Thoracic aorta (tissue), 2 donors: Measurements from ENCODE around the gene EIPR1. TPM values are rescaled to one million over a fixed set of nuclear protein-coding genes. Genes with fewer than 3 reads are reported as not detected.

Source experiments
- ATAC-seq: fragments of 150-250 bp; one replicate; pipeline ENCODE4 v1.8.0; 2017; ENCODE audit warnings: low read depth; ENCODE audit not compliant: insufficient number of reproducible peaks, low FRiP score
- DNase-seq: peaks from one replicate; pipeline ENCODE4 v3.0.0-alpha.2; 2020; ENCODE audit warnings: low spot score
- H3K27ac ChIP-seq, 2 donors: fragments of 200-600 bp; sonication (generic); 1 replicate in 1 of 2; 2 replicates in 1 of 2; pipeline ENCODE4 v1.5.1; 2016; ENCODE audit warnings: mild to moderate bottlenecking in 2 of 2, moderate library complexity in 2 of 2
- H3K27me3 ChIP-seq: fragments of 200-600 bp; sonication (generic); replicated peaks from 2 replicates; pipeline ENCODE4 v1.6.0; 2016; ENCODE audit warnings: mild to moderate bottlenecking; ENCODE audit not compliant: insufficient read depth
- H3K36me3 ChIP-seq: fragments of 200-600 bp; sonication (generic); one replicate; pipeline ENCODE4 v1.5.1; 2016
- H3K4me1 ChIP-seq, 2 donors: fragments of 200-600 bp; sonication (generic); 1 replicate in 1 of 2; 2 replicates in 1 of 2; pipeline versions ENCODE4 v1.5.1 to v1.6.0; 2016; ENCODE audit warnings: low read depth in 2 of 2, mild to moderate bottlenecking in 1 of 2; ENCODE audit not compliant: control insufficient read depth in 1 of 2
- H3K4me3 ChIP-seq: fragments of 200-600 bp; sonication (generic); 2 replicates; pipeline ENCODE4 v1.5.1; 2016; ENCODE audit warnings: mild to moderate bottlenecking
- H3K9me3 ChIP-seq: fragments of 200-600 bp; sonication (generic); 2 replicates; pipeline ENCODE4 v1.5.1; 2016
- CTCF ChIP-seq: fragments of 200-600 bp; sonication (generic); IDR thresholded peaks from one replicate; pipeline ENCODE4 v1.5.1; 2019; ENCODE audit warnings: antibody characterized with exemption
- total RNA-seq, 2 donors: library from RNA; depleted of rRNA; stranded (reverse); fragments of >200 nt; gene quantifications; one replicate each; pipeline versions ENCODE4 v1.1.0 to v1.2.3, GENCODE V29; 2016

Gene EIPR1
- total RNA-seq, 2 donors from 2014 or later = 17.9 to 40.6 TPM

- no peak for ATAC-seq
Observed at GRCh38 chr2:3314626-3315025, 63.0 kb downstream of the EIPR1 start.

GRCh38 chr2:3313781-3314375 lies 63.7 kb downstream of the EIPR1 start:
- ATAC-seq = no peak
- Histone ChIP-seq H3K4me3 (no peak overlapping the region), H3K27me3 (no peaks in the 10 kb centered on the region), H3K9me3 (no peaks in the 10 kb centered on the region), H3K36me3 (no peaks in the 10 kb centered on the region), H3K27ac (no peak overlapping the region), H3K4me1 (no peaks in the 10 kb centered on the region)
- no peak for TF ChIP-seq CTCF
- DNase-seq = no peak

More at GRCh38 chr2:3314626-3315025, 63.0 kb downstream of the EIPR1 start:
- H3K27me3 ChIP-seq = no peaks in the 10 kb centered on the region
- no peak overlapping the region for H3K27ac ChIP-seq
- H3K4me3 ChIP-seq = no peak overlapping the region
- no peak for DNase-seq
- no peaks in the 10 kb centered on the region for H3K36me3 ChIP-seq
- H3K9me3 ChIP-seq = no peaks in the 10 kb centered on the region
- H3K4me1 ChIP-seq = no peaks in the 10 kb centered on the region
- TF ChIP-seq CTCF = no peak

GRCh38 chr2:3312576-3313345 lies 64.9 kb downstream of the EIPR1 start:
- no peaks in the 10 kb centered on the region for H3K4me1 ChIP-seq
- H3K27me3 ChIP-seq = no peaks in the 10 kb centered on the region
- ATAC-seq = no peak
- no peak for TF ChIP-seq CTCF
- no peak overlapping the region for H3K4me3 ChIP-seq
- no peaks in the 10 kb centered on the region for H3K36me3 ChIP-seq
- DNase-seq = no peak
- H3K27ac ChIP-seq = no peak overlapping the region
- H3K9me3 ChIP-seq = no peaks in the 10 kb centered on the region

- no peak for TF ChIP-seq CTCF
- Histone ChIP-seq H3K27me3 (no peaks in the 10 kb centered on the region), H3K4me3 (no peak overlapping the region), H3K27ac (no peak overlapping the region), H3K9me3 (no peaks in the 10 kb centered on the region), H3K36me3 (no peaks in the 10 kb centered on the region), H3K4me1 (no peaks in the 10 kb centered on the region)
- DNase-seq (no peak), ATAC-seq (no peak)
Observed at GRCh38 chr2:3311601-3312000, 66.0 kb downstream of the EIPR1 start.

GRCh38 chr2:3309496-3310355 lies 67.9 kb downstream of the EIPR1 start:
- no peak for TF ChIP-seq CTCF
- no peaks in the 10 kb centered on the region for H3K36me3 ChIP-seq
- no peaks in the 10 kb centered on the region for H3K4me1 ChIP-seq
- H3K9me3 ChIP-seq = no peaks in the 10 kb centered on the region
- no peak for DNase-seq
- no peaks in the 10 kb centered on the region for H3K27me3 ChIP-seq
- no peak overlapping the region for H3K27ac ChIP-seq
- no peak overlapping the region for H3K4me3 ChIP-seq
- ATAC-seq = no peak
